GM23338 (cell line): ENCODE results near the gene MRC2. TPM values are rescaled to one million over a fixed set of nuclear protein-coding genes. Genes with fewer than 3 reads are reported as not detected.

ENCODE experiments used
- ATAC-seq: fragments of 200-7000 bp; cut with Tn5 transposase; 3 replicates; pipeline ENCODE4 v1.9.1; 2020
- DNase-seq: peaks from one replicate; pipeline ENCODE4 v3.0.0-alpha.2; 2015; ENCODE audit warnings: low spot score
- H2AFZ ChIP-seq: fragments of 200-600 bp; sonication (generic); 2 replicates; pipeline ENCODE4 v1.8.0; 2016; ENCODE audit warnings: antibody characterized with exemption, mild to moderate bottlenecking, moderate library complexity
- H3F3A ChIP-seq: fragments of 200-600 bp; sonication (generic); replicated peaks from 2 replicates; pipeline ENCODE4 v1.8.0; 2017; ENCODE audit warnings: antibody characterized with exemption, mixed run types, low read depth
- H3K27ac ChIP-seq: fragments of 200-600 bp; sonication (generic); 2 replicates; pipeline ENCODE4 v1.6.1; 2016; ENCODE audit warnings: low read depth
- H3K27me3 ChIP-seq: fragments of 200-600 bp; sonication (generic); 2 replicates; pipeline ENCODE4 v1.8.0; 2016; ENCODE audit warnings: mild to moderate bottlenecking, mixed run types, moderate library complexity; ENCODE audit not compliant: insufficient read depth
- H3K36me3 ChIP-seq: fragments of 200-600 bp; sonication (generic); 2 replicates; pipeline ENCODE4 v1.8.0; 2016; ENCODE audit warnings: mild to moderate bottlenecking; ENCODE audit not compliant: insufficient read depth
- H3K4me1 ChIP-seq: fragments of 200-600 bp; sonication (generic); 2 replicates; pipeline ENCODE4 v1.8.0; 2016; ENCODE audit warnings: mild to moderate bottlenecking, moderate library complexity; ENCODE audit not compliant: insufficient read depth
- H3K4me2 ChIP-seq: fragments of 200-600 bp; sonication (generic); 2 replicates; pipeline ENCODE4 v1.7.1; 2017; ENCODE audit warnings: mixed run types
- H3K4me3 ChIP-seq: fragments of 200-600 bp; sonication (generic); 2 replicates; pipeline ENCODE4 v1.6.1; 2016; ENCODE audit warnings: mixed run types
- H3K79me2 ChIP-seq: fragments of 200-600 bp; sonication (generic); replicated peaks from 2 replicates; pipeline ENCODE4 v1.8.0; 2017; ENCODE audit warnings: mild to moderate bottlenecking; ENCODE audit not compliant: insufficient read depth
- H3K9me2 ChIP-seq: fragments of 200-600 bp; sonication (generic); 2 replicates; pipeline ENCODE4 v1.8.0; 2017; ENCODE audit not compliant: insufficient read depth
- H4K20me1 ChIP-seq: fragments of 200-600 bp; sonication (generic); replicated peaks from 2 replicates; pipeline ENCODE4 v1.8.0; 2017; ENCODE audit warnings: mild to moderate bottlenecking; ENCODE audit not compliant: insufficient read depth
- H3K27ac Mint-ChIP-seq: 2 replicates; pipeline ENCODE4 v1.8.0; 2020; ENCODE audit warnings: inconsistent platforms, mild to moderate bottlenecking, moderate library complexity, mixed read lengths
- H3K27me3 Mint-ChIP-seq: 3 replicates; pipeline ENCODE4 v1.8.0; 2022; ENCODE audit warnings: low read depth, mild to moderate bottlenecking, moderate library complexity, mixed read lengths, inconsistent platforms; ENCODE audit not compliant: insufficient read depth, poor library complexity
- H3K36me3 Mint-ChIP-seq: 3 replicates; pipeline ENCODE4 v1.8.0; 2021; ENCODE audit warnings: low read depth, mild to moderate bottlenecking, inconsistent platforms, moderate library complexity, mixed read lengths
- H3K4me1 Mint-ChIP-seq: 3 replicates; pipeline ENCODE4 v1.8.0; 2020; ENCODE audit warnings: mild to moderate bottlenecking, inconsistent platforms, mixed read lengths
- H3K4me3 Mint-ChIP-seq: 3 replicates; pipeline ENCODE4 v1.8.0; 2021; ENCODE audit warnings: moderate library complexity, mild to moderate bottlenecking, inconsistent platforms, mixed read lengths
- H3K9me3 Mint-ChIP-seq: 3 replicates; pipeline ENCODE4 v1.8.0; 2020; ENCODE audit warnings: moderate library complexity, mild to moderate bottlenecking, inconsistent platforms, mixed read lengths
- ETS1 ChIP-seq: IDR thresholded peaks from 2 replicates; pipeline ENCODE4 v1.6.1; 2016; ENCODE audit warnings: antibody characterized with exemption
- EZH2 ChIP-seq: fragments of 200-600 bp; sonication (generic); IDR thresholded peaks from one replicate; pipeline ENCODE4 v1.8.0; 2017; ENCODE audit warnings: antibody characterized with exemption, mild to moderate bottlenecking, low read depth; ENCODE audit not compliant: unreplicated experiment
- EZH2phosphoT487 ChIP-seq: fragments of 200-600 bp; sonication (generic); IDR thresholded peaks from one replicate; pipeline ENCODE4 v1.8.1; 2018; ENCODE audit warnings: antibody characterized with exemption; ENCODE audit not compliant: unreplicated experiment
- NANOG ChIP-seq: IDR thresholded peaks from 2 replicates; pipeline ENCODE4 v1.6.1; 2016; ENCODE audit warnings: antibody characterized with exemption, borderline replicate concordance
- POLR2AphosphoS5 ChIP-seq: IDR thresholded peaks from 2 replicates; pipeline ENCODE4 v1.6.1; 2016; ENCODE audit warnings: antibody characterized with exemption, low read depth
- ZNF114 ChIP-seq: fragments of 250-450 bp; sonication (Bioruptor Pico); IDR thresholded peaks from 2 replicates; pipeline ENCODE4 v1.5.0; 2020; ENCODE audit warnings: mild to moderate bottlenecking, moderate library complexity
- ZNF331 ChIP-seq: fragments of 250-450 bp; sonication (Bioruptor Pico); IDR thresholded peaks from 2 replicates; pipeline ENCODE4 v1.5.0; 2020; ENCODE audit warnings: low read depth, mild to moderate bottlenecking, moderate library complexity
- ZNF462 ChIP-seq: fragments of 250-450 bp; sonication (Bioruptor Pico); IDR thresholded peaks from 2 replicates; pipeline ENCODE4 v1.5.0; 2020; ENCODE audit warnings: mild to moderate bottlenecking, moderate library complexity
- polyA plus RNA-seq: library from polyadenylated mRNA; unstranded; fragments of >200 nt; fragmentation: Nextera tagmentation; extraction: Ambion mirVana; gene quantifications from 2 replicates; pipeline ENCODE4 v1.2.1, GENCODE V29; 2016
- total RNA-seq: library from RNA; depleted of rRNA; stranded (reverse); fragments of >200 nt; shearing (Covaris generic); gene quantifications from 2 replicates; pipeline ENCODE4 v1.2.3, GENCODE V29; 2014
- TF ChIP-seq, protein P1 (sequence below), 2 experiments: fragments of 200-600 bp in 1 of 2; sonication (generic) in 1 of 2; conservative IDR thresholded peaks; 2 replicates each; pipeline versions ENCODE4 v1.5.1 to v1.6.1; 2016 to 2017; ENCODE audit warnings: antibody characterized with exemption in 2 of 2, low read depth in 2 of 2, mild to moderate bottlenecking in 2 of 2, moderate library complexity in 1 of 2

MRC2 gene
- total and polyA plus RNA-seq, 2 experiments from 2014 or later, result 8.0 to 38.6 TPM

DNA sequence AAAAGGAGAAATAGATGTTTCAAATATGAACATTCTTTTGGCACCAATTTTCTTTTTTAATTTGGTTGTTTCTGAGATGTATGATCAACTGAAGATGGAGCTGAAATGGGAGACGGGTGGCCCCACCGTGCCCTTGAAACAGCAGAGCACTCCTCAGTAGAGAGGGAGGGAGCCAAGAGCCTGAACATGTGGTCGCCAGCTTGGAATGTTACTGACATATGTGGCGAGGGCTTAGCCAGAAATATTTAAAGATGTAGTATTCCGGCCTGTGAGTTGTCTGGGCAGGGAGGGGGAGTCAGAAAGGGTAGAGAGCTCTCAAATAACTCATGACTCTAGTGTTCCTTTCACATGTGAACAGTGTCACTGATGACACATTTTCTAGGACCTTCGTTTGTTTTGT lies 13.3 kb upstream of the MRC2 start:
- H3K4me2 ChIP-seq, result no peak overlapping the region
- peaks cover 23% of the 10 kb centered on the region for H3K4me1 Mint-ChIP-seq
- H3K79me2 ChIP-seq, result 0 out of 2 replicates have a peak, but pooled peaks cover 4% of the 10 kb centered on the region
- H3K27ac ChIP-seq, result no peak overlapping the region; the same call in 1 of the 2 replicates
- H3K4me3 Mint-ChIP-seq, result no peak overlapping the region; the same call in 2 of the 3 replicates
- H3K4me3 ChIP-seq, result no peak overlapping the region
- no peaks in the 10 kb centered on the region; the same call in 1 of the 2 replicates for H4K20me1 ChIP-seq
- no peak for TF ChIP-seq NANOG
- TF ChIP-seq ZNF114, result no peak
- no peak for TF ChIP-seq EZH2phosphoT487
- TF ChIP-seq EZH2, result no peak
- TF ChIP-seq, protein P1, sequence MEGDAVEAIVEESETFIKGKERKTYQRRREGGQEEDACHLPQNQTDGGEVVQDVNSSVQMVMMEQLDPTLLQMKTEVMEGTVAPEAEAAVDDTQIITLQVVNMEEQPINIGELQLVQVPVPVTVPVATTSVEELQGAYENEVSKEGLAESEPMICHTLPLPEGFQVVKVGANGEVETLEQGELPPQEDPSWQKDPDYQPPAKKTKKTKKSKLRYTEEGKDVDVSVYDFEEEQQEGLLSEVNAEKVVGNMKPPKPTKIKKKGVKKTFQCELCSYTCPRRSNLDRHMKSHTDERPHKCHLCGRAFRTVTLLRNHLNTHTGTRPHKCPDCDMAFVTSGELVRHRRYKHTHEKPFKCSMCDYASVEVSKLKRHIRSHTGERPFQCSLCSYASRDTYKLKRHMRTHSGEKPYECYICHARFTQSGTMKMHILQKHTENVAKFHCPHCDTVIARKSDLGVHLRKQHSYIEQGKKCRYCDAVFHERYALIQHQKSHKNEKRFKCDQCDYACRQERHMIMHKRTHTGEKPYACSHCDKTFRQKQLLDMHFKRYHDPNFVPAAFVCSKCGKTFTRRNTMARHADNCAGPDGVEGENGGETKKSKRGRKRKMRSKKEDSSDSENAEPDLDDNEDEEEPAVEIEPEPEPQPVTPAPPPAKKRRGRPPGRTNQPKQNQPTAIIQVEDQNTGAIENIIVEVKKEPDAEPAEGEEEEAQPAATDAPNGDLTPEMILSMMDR (conservative IDR thresholded peaks at IDR 0.05; ENCODE audit: low read depth in 2 of 2), result no peak
- no peak overlapping the region; the same call in 1 of the 2 replicates for H3K27ac Mint-ChIP-seq
- H3K36me3 ChIP-seq, result peaks cover 7% of the 10 kb centered on the region; the same call in 1 of the 2 replicates
- peaks cover 6% of the 10 kb centered on the region for H3K27me3 Mint-ChIP-seq
- no peak for DNase-seq
- no peaks in the 10 kb centered on the region for H3K9me3 Mint-ChIP-seq
- ATAC-seq, result no peak
- no peak overlapping the region for H2AFZ ChIP-seq
- peaks cover 16% of the 10 kb centered on the region for H3K4me1 ChIP-seq
- peaks cover 6% of the 10 kb centered on the region; the same call in 1 of the 2 replicates for H3F3A ChIP-seq
- H3K36me3 Mint-ChIP-seq, result peaks cover 31% of the 10 kb centered on the region
- H3K9me2 ChIP-seq, result no peaks in the 10 kb centered on the region
- no peaks in the 10 kb centered on the region for H3K27me3 ChIP-seq

DNA sequence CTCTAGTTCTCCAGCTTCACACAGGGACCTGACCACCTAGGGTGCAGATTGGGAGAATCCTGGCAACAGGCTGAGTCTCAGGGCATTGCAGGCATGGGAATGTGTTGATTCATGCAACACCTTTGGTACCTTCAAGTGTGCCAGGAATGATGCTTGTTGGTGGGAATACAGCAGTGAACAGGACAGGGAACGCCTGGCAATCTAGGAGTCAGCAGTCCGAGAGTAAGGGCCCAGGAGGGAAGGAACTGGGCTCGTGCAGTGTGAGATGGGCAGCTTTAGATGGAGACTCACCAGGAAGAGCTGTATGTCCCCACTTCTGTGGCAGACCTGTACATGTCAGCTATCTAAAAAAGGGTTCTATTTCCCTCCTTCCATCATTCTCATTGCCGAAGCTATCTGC lies 12.0 kb upstream of the MRC2 start:
- ATAC-seq, result no peak
- H3K4me1 Mint-ChIP-seq, result peaks cover 23% of the 10 kb centered on the region
- H3K4me1 ChIP-seq, result peaks cover 16% of the 10 kb centered on the region
- H3K9me3 Mint-ChIP-seq, result no peaks in the 10 kb centered on the region
- no peak for DNase-seq
- H3K4me3 Mint-ChIP-seq, result no peak overlapping the region
- no peaks in the 10 kb centered on the region; the same call in 1 of the 2 replicates for H4K20me1 ChIP-seq
- H3K9me2 ChIP-seq, result no peaks in the 10 kb centered on the region
- no peaks in the 10 kb centered on the region for H3K27me3 ChIP-seq
- peaks cover 6% of the 10 kb centered on the region; the same call in 1 of the 2 replicates for H3F3A ChIP-seq
- peak overlapping the region; percentile 76; the same call in 1 of the 2 replicates for H3K27ac ChIP-seq
- H3K27ac Mint-ChIP-seq, result no peak overlapping the region
- H3K27me3 Mint-ChIP-seq, result peaks cover 6% of the 10 kb centered on the region
- H3K36me3 Mint-ChIP-seq, result peaks cover 21% of the 10 kb centered on the region
- H3K4me2 ChIP-seq, result no peak overlapping the region
- H3K79me2 ChIP-seq, result 0 out of 2 replicates have a peak, but pooled peaks cover 4% of the 10 kb centered on the region
- peaks cover 3% of the 10 kb centered on the region; the same call in 1 of the 2 replicates for H3K36me3 ChIP-seq
- H2AFZ ChIP-seq, result no peak overlapping the region
- H3K4me3 ChIP-seq, result no peak overlapping the region
- TF ChIP-seq ZNF331 (no peak), ETS1 (no peak), NANOG (no peak), ZNF114 (no peak), ZNF462 (CRISPR knock-in tag) (no peak), POLR2AphosphoS5 (no peak), EZH2 (no peak), EZH2phosphoT487 (no peak)
- TF ChIP-seq, protein P1 (conservative IDR thresholded peaks at IDR 0.05; ENCODE audit: low read depth in 2 of 2), result no peak
